B cell (primary cell): ENCODE results near the gene MLIP. TPM values are rescaled to one million over a fixed set of nuclear protein-coding genes. Genes with fewer than 3 reads are reported as not detected.

ENCODE experiments used
- ATAC-seq: fragments of 200-7000 bp; cut with Tn5 transposase; one replicate; pipeline ENCODE4 v1.10.0; 2021; ENCODE audit warnings: low read depth, mild to moderate bottlenecking, moderate number of reproducible peaks, moderate library complexity
- CTCF ChIA-PET: fragments of 350-600 bp; sonication (Branson Sonifier 250); formaldehyde crosslinking; loops from one replicate; lab custom pipeline; 2021; ENCODE audit warnings: antibody characterized with exemption, inconsistent platforms; lab: Charles Lee
- POLR2A ChIA-PET: fragments of 350-600 bp; sonication (Branson Sonifier 250); formaldehyde crosslinking; loops from one replicate; lab custom pipeline; 2021; ENCODE audit warnings: antibody characterized with exemption; lab: Charles Lee
- DNase-seq: peaks from one replicate; pipeline ENCODE4 v3.0.0; 2013
- H2AFZ ChIP-seq: 2 replicates; pipeline ENCODE4 v1.6.1; 2012; ENCODE audit warnings: mild to moderate bottlenecking, low read depth, low read length; ENCODE audit not compliant: insufficient read depth, poor library complexity, severe bottlenecking
- H3K27ac ChIP-seq, 2 donors: 1 replicate in 1 of 2; 2 replicates in 1 of 2; pipeline ENCODE4 v1.5.1; 2012 to 2013; ENCODE audit warnings: low read length in 2 of 2, mild to moderate bottlenecking in 2 of 2, moderate library complexity in 1 of 2
- H3K27me3 ChIP-seq, 4 experiments: fragments of 200-600 bp in 1 of 4; sonication (generic) in 1 of 4; replicated peaks in 1 of 4; 1 replicate in 2 of 4; 2 replicates in 2 of 4; pipeline versions ENCODE4 v1.6.1 to v1.7.0; 2013 to 2016; ENCODE audit warnings: low read length in 3 of 4, mild to moderate bottlenecking in 2 of 4, mixed read lengths in 1 of 4, moderate library complexity in 1 of 4; ENCODE audit not compliant: insufficient read depth in 4 of 4, control insufficient read depth in 3 of 4; ENCODE audit errors: control extremely low read depth in 1 of 4
- H3K36me3 ChIP-seq, 2 experiments: replicated peaks in 1 of 2; 1 replicate in 1 of 2; 2 replicates in 1 of 2; pipeline versions ENCODE4 v1.6.1 to v1.7.1; 2013; ENCODE audit warnings: low read length in 1 of 2; ENCODE audit not compliant: insufficient read depth in 2 of 2, control insufficient read depth in 1 of 2; ENCODE audit errors: control extremely low read depth in 1 of 2, extremely low read depth in 1 of 2
- H3K4me1 ChIP-seq, 2 donors: fragments of 200-600 bp in 1 of 2; sonication (generic) in 1 of 2; 1 replicate in 1 of 2; 2 replicates in 1 of 2; pipeline versions ENCODE4 v1.5.1 to v1.6.1; 2013 to 2017; ENCODE audit warnings: low read length in 2 of 2; ENCODE audit not compliant: control insufficient read depth in 2 of 2, insufficient read depth in 2 of 2
- H3K4me2 ChIP-seq: replicated peaks from 2 replicates; pipeline ENCODE3; 2012; ENCODE audit warnings: mild to moderate bottlenecking, low read depth, low read length; ENCODE audit not compliant: poor library complexity, severe bottlenecking
- H3K4me3 ChIP-seq, 5 experiments: fragments of 200-600 bp in 1 of 5; sonication (generic) in 1 of 5; 1 replicate in 3 of 5; 2 replicates in 2 of 5; pipeline versions ENCODE4 v1.5.1 to v1.7.0; 2011 to 2016; ENCODE audit warnings: low read length in 4 of 5, mild to moderate bottlenecking in 4 of 5, low read depth in 2 of 5, control low read depth in 1 of 5, moderate library complexity in 1 of 5; ENCODE audit not compliant: insufficient read depth in 1 of 5; ENCODE audit errors: control extremely low read depth in 1 of 5, extremely low read depth in 1 of 5
- H3K79me2 ChIP-seq: fragments of 200-600 bp; sonication (generic); one replicate; pipeline ENCODE4 v1.6.0; 2016; ENCODE audit warnings: low read length; ENCODE audit not compliant: control insufficient read depth, insufficient read depth
- H3K9ac ChIP-seq: fragments of 200-600 bp; sonication (generic); 2 replicates; pipeline ENCODE4 v1.6.1; 2017; ENCODE audit warnings: mild to moderate bottlenecking, low read length, moderate library complexity
- H3K9me3 ChIP-seq, 3 donors: one replicate each; pipeline versions ENCODE4 v1.6.1 to v1.7.1; 2013; ENCODE audit warnings: low read length in 2 of 3; ENCODE audit not compliant: control insufficient read depth in 2 of 3, insufficient read depth in 1 of 3; ENCODE audit errors: control extremely low read depth in 1 of 3
- H4K20me1 ChIP-seq: 2 replicates; pipeline ENCODE4 v1.6.0; 2012; ENCODE audit warnings: mild to moderate bottlenecking, low read length; ENCODE audit not compliant: insufficient read depth, control insufficient read depth, poor library complexity, severe bottlenecking
- H3K27ac Mint-ChIP-seq: one replicate; pipeline ENCODE4 v1.8.0; 2021; ENCODE audit warnings: mixed read lengths
- H3K27me3 Mint-ChIP-seq: one replicate; pipeline ENCODE4 v1.8.0; 2021; ENCODE audit warnings: mixed read lengths
- H3K4me1 Mint-ChIP-seq: one replicate; pipeline ENCODE4 v1.8.0; 2021; ENCODE audit warnings: mixed read lengths
- H3K4me3 Mint-ChIP-seq: one replicate; pipeline ENCODE4 v1.8.0; 2021; ENCODE audit warnings: mixed read lengths
- H3K9me3 Mint-ChIP-seq: one replicate; pipeline ENCODE4 v1.8.0; 2022; ENCODE audit warnings: mixed read lengths; ENCODE audit not compliant: insufficient read depth
- EZH2 ChIP-seq: IDR thresholded peaks from 2 replicates; pipeline ENCODE4 v1.6.1; 2012; ENCODE audit warnings: borderline replicate concordance, low read depth, mild to moderate bottlenecking, moderate library complexity, low read length; ENCODE audit not compliant: insufficient read depth, poor library complexity, severe bottlenecking
- WGBS: methylation state at CpG from one replicate; pipeline ENCODE4 v1.1.5; 2013; ENCODE audit warnings: missing lambda C conversion rate; ENCODE audit not compliant: insufficient coverage; 5-methylcytosine and 5-hydroxymethylcytosine counted together
- intact Hi-C: fragments of 100-400 bp; cut with micrococcal nuclease; formaldehyde crosslinking; loops from one replicate; pipeline ENCODE4 v1.10.0; 2022
- polyA plus RNA-seq: library from polyadenylated mRNA; depleted of rRNA; stranded (reverse); fragments of >200 nt; gene quantifications from 2 replicates; pipeline ENCODE4 v1.2.3, GENCODE V29; 2012
- total RNA-seq, 2 donors: library from RNA; stranded (reverse); fragments of 120-200 nt in 1 of 2; gene quantifications; 1 replicate in 1 of 2; 2 replicates in 1 of 2; pipeline versions ENCODE4 v1.2.3 to v1.2.4, GENCODE V29; 2013 to 2022
- TF ChIP-seq, protein P1 (sequence below): fragments of 200-600 bp; IDR thresholded peaks from one replicate; pipeline ENCODE4 v1.8.0; 2022; ENCODE audit warnings: antibody characterized with exemption, mild to moderate bottlenecking

MLIP gene
- total and polyA plus RNA-seq, 2 donors (not counting 1 experiment from before 2014, with no cell fraction given), result not detected

GRCh38 chr6:54232703-54233102 lies 121.5 kb downstream of the MLIP start:
- Histone ChIP-seq H3K9me3 (no peaks in the 10 kb centered on the region), H3K4me1 (no peaks in the 10 kb centered on the region), H3K4me3 (no peak overlapping the region), H3K27me3 (no peaks in the 10 kb centered on the region), H3K4me2 (no peak overlapping the region), H3K36me3 (no peaks in the 10 kb centered on the region), H3K79me2 (no peaks in the 10 kb centered on the region), H2AFZ (no peak overlapping the region), H3K9ac (no peak overlapping the region), H4K20me1 (no peaks in the 10 kb centered on the region), H3K27ac (no peak overlapping the region)
- WGBS, result 100% methylated on average over 1 of the region's 1 CpG
- Mint-ChIP-seq H3K27ac (no peak overlapping the region), H3K4me3 (no peak overlapping the region), H3K27me3 (no peaks in the 10 kb centered on the region), H3K9me3 (no peaks in the 10 kb centered on the region), H3K4me1 (no peaks in the 10 kb centered on the region)
- TF ChIP-seq, protein P1, sequence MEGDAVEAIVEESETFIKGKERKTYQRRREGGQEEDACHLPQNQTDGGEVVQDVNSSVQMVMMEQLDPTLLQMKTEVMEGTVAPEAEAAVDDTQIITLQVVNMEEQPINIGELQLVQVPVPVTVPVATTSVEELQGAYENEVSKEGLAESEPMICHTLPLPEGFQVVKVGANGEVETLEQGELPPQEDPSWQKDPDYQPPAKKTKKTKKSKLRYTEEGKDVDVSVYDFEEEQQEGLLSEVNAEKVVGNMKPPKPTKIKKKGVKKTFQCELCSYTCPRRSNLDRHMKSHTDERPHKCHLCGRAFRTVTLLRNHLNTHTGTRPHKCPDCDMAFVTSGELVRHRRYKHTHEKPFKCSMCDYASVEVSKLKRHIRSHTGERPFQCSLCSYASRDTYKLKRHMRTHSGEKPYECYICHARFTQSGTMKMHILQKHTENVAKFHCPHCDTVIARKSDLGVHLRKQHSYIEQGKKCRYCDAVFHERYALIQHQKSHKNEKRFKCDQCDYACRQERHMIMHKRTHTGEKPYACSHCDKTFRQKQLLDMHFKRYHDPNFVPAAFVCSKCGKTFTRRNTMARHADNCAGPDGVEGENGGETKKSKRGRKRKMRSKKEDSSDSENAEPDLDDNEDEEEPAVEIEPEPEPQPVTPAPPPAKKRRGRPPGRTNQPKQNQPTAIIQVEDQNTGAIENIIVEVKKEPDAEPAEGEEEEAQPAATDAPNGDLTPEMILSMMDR, result no peak
- TF ChIP-seq EZH2, result no peak
- no peak for ATAC-seq
- no peak for DNase-seq
- POLR2A ChIA-PET, result no interaction called here
- CTCF ChIA-PET, result no interaction called here
- intact Hi-C loops, result no loop called here

DNA sequence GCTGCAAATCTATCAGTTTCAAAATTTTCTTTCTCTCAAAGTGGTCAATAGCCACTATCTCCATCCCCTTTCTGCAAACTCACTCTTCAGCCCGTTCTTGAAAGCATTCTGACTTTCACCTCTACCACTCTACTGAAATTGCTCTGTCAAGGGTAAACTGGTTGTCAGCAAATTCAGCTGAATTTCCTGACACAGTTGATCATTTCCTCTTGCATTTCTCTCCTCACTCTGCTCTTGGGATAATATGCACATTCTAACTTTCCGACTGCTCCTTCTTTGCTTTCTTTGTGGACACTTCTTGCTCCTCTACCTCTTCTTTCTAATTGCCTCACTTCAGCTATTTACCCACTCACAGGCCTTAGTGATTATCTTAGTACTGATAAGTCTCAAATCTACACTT lies 123.3 kb downstream of the MLIP start:
- TF ChIP-seq, protein P1, result no peak
- TF ChIP-seq EZH2, result no peak
- no peak overlapping the region for H3K9ac ChIP-seq
- no peak overlapping the region for H3K27ac ChIP-seq
- CTCF ChIA-PET, result no interaction called here
- H3K4me2 ChIP-seq, result no peak overlapping the region
- no peak overlapping the region for H3K4me3 Mint-ChIP-seq
- DNase-seq, result no peak
- H3K9me3 ChIP-seq, result no peaks in the 10 kb centered on the region
- no peaks in the 10 kb centered on the region for H3K9me3 Mint-ChIP-seq
- no peak overlapping the region for H3K4me3 ChIP-seq
- WGBS, result 75% methylated on average over 2 of the region's 2 CpGs
- intact Hi-C loops, result no loop called here
- H2AFZ ChIP-seq, result no peak overlapping the region
- no peaks in the 10 kb centered on the region for H3K27me3 ChIP-seq
- ATAC-seq, result no peak
- no peaks in the 10 kb centered on the region for H4K20me1 ChIP-seq
- H3K4me1 ChIP-seq, result no peaks in the 10 kb centered on the region
- POLR2A ChIA-PET, result no interaction called here
- H3K79me2 ChIP-seq, result no peaks in the 10 kb centered on the region
- H3K4me1 Mint-ChIP-seq, result no peaks in the 10 kb centered on the region
- no peaks in the 10 kb centered on the region for H3K27me3 Mint-ChIP-seq
- H3K36me3 ChIP-seq, result no peaks in the 10 kb centered on the region
- H3K27ac Mint-ChIP-seq, result no peak overlapping the region
